Dendritic cell treated with granulocyte-macrophage colony-stimulating factor and Interleukin-4, amounts not matched to agents 40 ng/mL and 50 ng/mL, for 4 days (primary cell): ENCODE results near the gene MARCHF6.

Experiments used
- H3K27ac Mint-ChIP-seq: one replicate; pipeline ENCODE4 v1.8.0; 2022; ENCODE audit warnings: mild to moderate bottlenecking, mixed read lengths
- H3K27me3 Mint-ChIP-seq: one replicate; pipeline ENCODE4 v1.8.0; 2022; ENCODE audit warnings: mild to moderate bottlenecking, mixed read lengths
- H3K36me3 Mint-ChIP-seq: one replicate; pipeline ENCODE4 v1.8.0; 2022; ENCODE audit warnings: low read depth, mixed read lengths
- H3K4me1 Mint-ChIP-seq: one replicate; pipeline ENCODE4 v1.8.0; 2022; ENCODE audit warnings: low read depth, mixed read lengths
- H3K4me3 Mint-ChIP-seq: one replicate; pipeline ENCODE4 v1.8.0; 2022; ENCODE audit warnings: mild to moderate bottlenecking, moderate library complexity, mixed read lengths
- H3K9me3 Mint-ChIP-seq: one replicate; pipeline ENCODE4 v1.8.0; 2022; ENCODE audit warnings: mixed read lengths
- intact Hi-C: fragments of 100-400 bp; cut with micrococcal nuclease; formaldehyde crosslinking; loops from one replicate; pipeline ENCODE4 v1.15.0; 2022

The MARCHF6 gene

GRCh38 chr5:10317825-10318682, 35.4 kb upstream of the MARCHF6 start:
- no peak overlapping the region for H3K27ac Mint-ChIP-seq
- peaks cover 8% of the 10 kb centered on the region for H3K4me1 Mint-ChIP-seq
- H3K4me3 Mint-ChIP-seq, result no peak overlapping the region
- H3K27me3 Mint-ChIP-seq, result peaks cover 2% of the 10 kb centered on the region
- intact Hi-C loops, result no loop called here
- H3K9me3 Mint-ChIP-seq, result no peaks in the 10 kb centered on the region
- no peaks in the 10 kb centered on the region for H3K36me3 Mint-ChIP-seq

- Mint-ChIP-seq H3K4me1 (peaks cover 8% of the 10 kb centered on the region), H3K4me3 (no peak overlapping the region), H3K9me3 (no peaks in the 10 kb centered on the region), H3K36me3 (no peaks in the 10 kb centered on the region), H3K27ac (no peak overlapping the region), H3K27me3 (peaks cover 2% of the 10 kb centered on the region)
- intact Hi-C loops, result no loop called here
These were observed 34.2 kb upstream of the MARCHF6 start for GRCh38 chr5:10319202-10319851.

GRCh38 chr5:10320793-10321192, 32.7 kb upstream of the MARCHF6 start:
- intact Hi-C loops, result no loop called here
- Mint-ChIP-seq H3K27me3 (peaks cover 2% of the 10 kb centered on the region), H3K9me3 (no peaks in the 10 kb centered on the region), H3K4me1 (peaks cover 17% of the 10 kb centered on the region), H3K4me3 (no peak overlapping the region), H3K27ac (no peak overlapping the region), H3K36me3 (no peaks in the 10 kb centered on the region)

GRCh38 chr5:10321882-10322281, 31.6 kb upstream of the MARCHF6 start:
- Mint-ChIP-seq H3K4me3 (no peak overlapping the region), H3K9me3 (no peaks in the 10 kb centered on the region), H3K36me3 (no peaks in the 10 kb centered on the region), H3K27me3 (peaks cover 2% of the 10 kb centered on the region), H3K4me1 (peaks cover 17% of the 10 kb centered on the region), H3K27ac (no peak overlapping the region)
- intact Hi-C loops, result no loop called here

- H3K27ac Mint-ChIP-seq, result no peak overlapping the region
- H3K4me1 Mint-ChIP-seq, result peaks cover 17% of the 10 kb centered on the region
- intact Hi-C loops, result no loop called here
- no peaks in the 10 kb centered on the region for H3K9me3 Mint-ChIP-seq
- no peak overlapping the region for H3K4me3 Mint-ChIP-seq
- no peaks in the 10 kb centered on the region for H3K27me3 Mint-ChIP-seq
- no peaks in the 10 kb centered on the region for H3K36me3 Mint-ChIP-seq
These were observed 29.7 kb upstream of the MARCHF6 start for GRCh38 chr5:10323588-10324488.

- Mint-ChIP-seq H3K4me1 (peaks cover 17% of the 10 kb centered on the region), H3K9me3 (no peaks in the 10 kb centered on the region), H3K27me3 (no peaks in the 10 kb centered on the region), H3K27ac (no peak overlapping the region), H3K36me3 (no peaks in the 10 kb centered on the region), H3K4me3 (no peak overlapping the region)
- intact Hi-C loops, result no loop called here
These were observed 28.8 kb upstream of the MARCHF6 start for GRCh38 chr5:10324518-10325370.

GRCh38 chr5:10328323-10328722, 25.2 kb upstream of the MARCHF6 start:
- Mint-ChIP-seq H3K27me3 (peaks cover 26% of the 10 kb centered on the region), H3K36me3 (peaks cover 2% of the 10 kb centered on the region), H3K9me3 (no peaks in the 10 kb centered on the region), H3K4me1 (peaks cover 27% of the 10 kb centered on the region), H3K27ac (no peak overlapping the region), H3K4me3 (no peak overlapping the region)
- intact Hi-C loops, result no loop called here

- no peak overlapping the region for H3K27ac Mint-ChIP-seq
These were observed 24.1 kb upstream of the MARCHF6 start for GRCh38 chr5:10329446-10329819.

GRCh38 chr5:10329820-10330481, 23.5 kb upstream of the MARCHF6 start:
- no peak overlapping the region for H3K4me3 Mint-ChIP-seq
- peaks cover 39% of the 10 kb centered on the region for H3K27me3 Mint-ChIP-seq
- H3K27ac Mint-ChIP-seq, result no peak overlapping the region
- intact Hi-C loops, result no loop called here
- no peaks in the 10 kb centered on the region for H3K9me3 Mint-ChIP-seq
- peaks cover 6% of the 10 kb centered on the region for H3K36me3 Mint-ChIP-seq
- peaks cover 33% of the 10 kb centered on the region for H3K4me1 Mint-ChIP-seq

More at GRCh38 chr5:10329446-10329819, 24.1 kb upstream of the MARCHF6 start:
- Mint-ChIP-seq H3K4me3 (no peak overlapping the region), H3K36me3 (peaks cover 6% of the 10 kb centered on the region), H3K27me3 (peaks cover 35% of the 10 kb centered on the region), H3K4me1 (peaks cover 33% of the 10 kb centered on the region), H3K9me3 (no peaks in the 10 kb centered on the region)
- intact Hi-C loops, result no loop called here

- peaks cover 6% of the 10 kb centered on the region for H3K36me3 Mint-ChIP-seq
- peaks cover 42% of the 10 kb centered on the region for H3K27me3 Mint-ChIP-seq
- H3K4me3 Mint-ChIP-seq, result no peak overlapping the region
- H3K9me3 Mint-ChIP-seq, result no peaks in the 10 kb centered on the region
- intact Hi-C loops, result no loop called here
- H3K27ac Mint-ChIP-seq, result no peak overlapping the region
- H3K4me1 Mint-ChIP-seq, result peaks cover 32% of the 10 kb centered on the region
These were observed 22.8 kb upstream of the MARCHF6 start for GRCh38 chr5:10330511-10331230.

- H3K4me3 Mint-ChIP-seq, result no peak overlapping the region
- intact Hi-C loops, result no loop called here
- peaks cover 42% of the 10 kb centered on the region for H3K27me3 Mint-ChIP-seq
- peaks cover 32% of the 10 kb centered on the region for H3K4me1 Mint-ChIP-seq
- H3K27ac Mint-ChIP-seq, result peak overlapping the region; percentile 3
- no peaks in the 10 kb centered on the region for H3K9me3 Mint-ChIP-seq
- peaks cover 6% of the 10 kb centered on the region for H3K36me3 Mint-ChIP-seq
These were observed 22.1 kb upstream of the MARCHF6 start for GRCh38 chr5:10331341-10331796.

- no peaks in the 10 kb centered on the region for H3K9me3 Mint-ChIP-seq
- H3K27me3 Mint-ChIP-seq, result peaks cover 45% of the 10 kb centered on the region
- H3K36me3 Mint-ChIP-seq, result peaks cover 6% of the 10 kb centered on the region
- no peak overlapping the region for H3K27ac Mint-ChIP-seq
- intact Hi-C loops, result no loop called here
- H3K4me3 Mint-ChIP-seq, result no peak overlapping the region
- H3K4me1 Mint-ChIP-seq, result peaks cover 32% of the 10 kb centered on the region
These were observed 21.2 kb upstream of the MARCHF6 start for GRCh38 chr5:10332301-10332700.
